GM13977 (cell line): ENCODE data around the gene GPR162.
A peak's percentile ranks its signal among the peaks of the same experiment; 100 is the strongest.

Experiments used
- DNase-seq: peaks from one replicate; pipeline ENCODE4 v3.0.0; 2012; ENCODE audit warnings: low spot score
- CTCF ChIP-seq: IDR thresholded peaks from 2 replicates; pipeline ENCODE4 v1.5.1; 2012; ENCODE audit warnings: mild to moderate bottlenecking, control low read depth; ENCODE audit not compliant: insufficient read depth; ENCODE audit errors: extremely low read depth, missing control alignments
- in situ Hi-C: fragments of 300-500 bp; cut with MboI; formaldehyde crosslinking; loops from one replicate; pipeline ENCODE4 v1.12.0; 2022; ENCODE audit warnings: low sequenced_read_pairs, low pct_unique_long_range_greater_than_20kb, mixed read lengths, inconsistent platforms; ENCODE audit not compliant: unreplicated experiment

GPR162 gene

GRCh38 chr12:6775185-6776174, 46.1 kb upstream of the GPR162 start:
- DNase-seq = no peak
- no peak for TF ChIP-seq CTCF
- in situ Hi-C loops = no loop called here

- in situ Hi-C loops = no loop called here
- no peak for TF ChIP-seq CTCF
- no peak for DNase-seq
These were observed 44.2 kb upstream of the GPR162 start for GRCh38 chr12:6777386-6777785.

GRCh38 chr12:6778217-6778573, 43.4 kb upstream of the GPR162 start:
- no peak for TF ChIP-seq CTCF
- in situ Hi-C loops = no loop called here
- DNase-seq = no peak

GRCh38 chr12:6778574-6779550, 42.8 kb upstream of the GPR162 start:
- DNase-seq = peak; percentile 86
- in situ Hi-C loops = no loop called here

GRCh38 chr12:6779708-6780432, 41.8 kb upstream of the GPR162 start:
- in situ Hi-C loops = no loop called here
- DNase-seq = no peak
- no peak for TF ChIP-seq CTCF

More at GRCh38 chr12:6778574-6779550, 42.8 kb upstream of the GPR162 start:
- TF ChIP-seq CTCF = peak; percentile 97

- in situ Hi-C loops = no loop called here
- TF ChIP-seq CTCF = no peak
- DNase-seq = no peak
These were observed 41.0 kb upstream of the GPR162 start for GRCh38 chr12:6780573-6780972.
